SH-SY5Y (cell line): Measurements from ENCODE around the gene EXOC5.

Experiments
- GATA2 ChIP-seq: IDR thresholded peaks from 2 replicates; pipeline ENCODE4 v1.6.1; 2011; ENCODE audit warnings: mild to moderate bottlenecking, low read depth, low read length
- GATA3 ChIP-seq: IDR thresholded peaks from 2 replicates; pipeline ENCODE4 v1.6.1; 2011; ENCODE audit warnings: low read depth, mild to moderate bottlenecking, low read length, moderate library complexity

DNA sequence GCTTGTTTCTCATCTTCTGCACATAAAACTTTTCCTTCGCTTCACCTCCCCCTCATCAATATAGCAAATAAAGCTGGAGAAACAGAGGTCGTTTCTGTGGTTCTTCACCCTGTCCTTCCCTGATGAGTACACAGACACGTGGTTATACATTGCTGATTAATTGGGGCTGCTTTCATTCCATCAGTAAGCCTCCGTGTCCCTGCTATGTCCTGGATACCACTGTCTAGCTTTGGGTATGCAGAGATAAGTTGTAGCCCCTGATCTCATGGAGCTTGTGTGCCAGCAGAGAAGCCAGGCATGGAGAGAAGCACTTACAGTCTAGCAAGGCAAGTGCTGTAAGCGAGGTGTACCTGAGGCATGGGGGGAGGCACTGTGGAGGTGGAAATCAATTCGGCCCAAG, 108.4 kb downstream of the EXOC5 start:
- TF ChIP-seq GATA3: no peak
- no peak for TF ChIP-seq GATA2
